NCI-H1436 treated with DMSO at 0.1 percent for 48 hours (cell line): ENCODE results near the gene BEGAIN.

ENCODE experiments used
- DNase-seq: peaks from one replicate; lab custom pipeline; 2025; lab: John Stamatoyannopoulos, UW

The BEGAIN gene

DNA sequence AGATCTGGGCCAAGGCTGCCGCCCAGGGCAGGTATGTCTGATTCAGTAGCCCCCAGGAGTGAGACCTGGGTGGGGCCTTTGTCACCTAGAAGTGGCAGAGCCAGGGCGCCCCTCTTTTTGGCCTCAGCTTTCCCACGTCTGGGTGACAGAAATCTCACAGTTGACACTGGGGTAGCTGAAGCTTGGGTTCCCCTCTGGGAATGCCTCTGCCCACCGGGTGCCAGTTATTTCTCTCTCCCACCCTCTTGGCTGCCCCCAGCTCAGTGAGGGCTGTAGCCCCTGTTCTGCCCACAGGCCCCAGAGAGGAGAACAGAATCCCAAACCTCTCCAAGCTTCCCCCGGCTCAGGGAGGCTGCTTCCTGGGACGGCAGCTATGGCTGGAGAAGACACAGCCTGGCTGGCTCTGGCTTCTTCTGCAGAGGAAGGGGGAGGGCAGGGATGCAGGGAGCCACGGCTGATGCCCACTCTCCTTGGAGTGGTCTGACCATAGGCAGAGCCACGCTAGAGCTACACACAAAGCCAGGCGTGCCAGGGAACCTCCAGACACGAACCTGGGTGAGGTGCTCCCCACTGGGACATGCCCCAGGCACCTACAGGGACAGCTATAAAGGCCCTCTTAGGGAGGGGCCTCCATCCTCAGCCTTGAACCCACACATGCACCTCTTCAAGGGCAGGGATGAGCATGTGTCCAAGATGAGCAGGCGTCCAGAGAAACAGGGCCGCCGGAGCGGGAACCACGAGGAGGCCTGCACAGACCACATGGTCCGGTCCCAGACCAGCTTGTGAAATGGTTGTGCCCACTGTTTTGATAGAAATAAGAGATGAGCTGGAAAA, 51.7 kb downstream of the BEGAIN start:
- no peak for DNase-seq

DNA sequence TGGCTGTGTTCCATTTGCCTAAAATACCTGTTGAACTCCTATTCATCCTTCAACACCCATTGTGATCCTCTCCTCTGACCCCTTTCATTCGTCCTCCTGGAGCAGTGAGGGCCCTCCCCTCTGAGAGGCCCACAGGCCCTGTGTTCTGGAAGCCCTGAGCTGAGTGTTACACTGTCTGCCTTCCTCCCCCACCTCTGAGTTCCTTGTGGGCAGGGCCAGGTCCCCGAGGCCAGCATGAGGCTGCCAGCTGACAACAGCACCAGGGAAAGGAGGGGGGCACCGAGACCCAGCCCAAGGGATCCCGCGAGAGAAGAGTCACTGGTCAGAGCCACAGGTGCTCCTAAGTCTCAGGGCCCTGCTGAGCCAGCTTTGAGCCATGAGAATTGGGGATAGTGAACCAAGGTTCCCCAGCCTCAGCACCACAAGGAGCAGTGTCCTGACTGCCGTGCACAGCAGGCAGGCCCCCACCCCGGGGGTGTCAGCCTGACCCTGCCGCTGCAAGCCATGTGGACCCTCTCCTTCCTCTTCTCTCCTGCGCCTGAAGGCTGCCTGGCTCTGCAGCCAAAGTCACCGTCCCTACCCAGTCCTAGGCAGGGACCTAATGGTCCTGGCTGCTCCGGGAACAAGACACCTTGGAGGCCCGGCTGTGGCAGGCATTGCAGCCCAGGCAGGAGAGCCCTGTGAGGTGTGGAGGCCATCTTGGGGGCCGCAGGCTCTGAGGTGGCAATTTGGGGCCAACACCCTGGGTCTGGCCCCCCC, 52.5 kb downstream of the BEGAIN start:
- no peak for DNase-seq

- DNase-seq: no peak
Measured at GRCh38 chr14:100533656-100534485, 53.3 kb downstream of the BEGAIN start.

DNA sequence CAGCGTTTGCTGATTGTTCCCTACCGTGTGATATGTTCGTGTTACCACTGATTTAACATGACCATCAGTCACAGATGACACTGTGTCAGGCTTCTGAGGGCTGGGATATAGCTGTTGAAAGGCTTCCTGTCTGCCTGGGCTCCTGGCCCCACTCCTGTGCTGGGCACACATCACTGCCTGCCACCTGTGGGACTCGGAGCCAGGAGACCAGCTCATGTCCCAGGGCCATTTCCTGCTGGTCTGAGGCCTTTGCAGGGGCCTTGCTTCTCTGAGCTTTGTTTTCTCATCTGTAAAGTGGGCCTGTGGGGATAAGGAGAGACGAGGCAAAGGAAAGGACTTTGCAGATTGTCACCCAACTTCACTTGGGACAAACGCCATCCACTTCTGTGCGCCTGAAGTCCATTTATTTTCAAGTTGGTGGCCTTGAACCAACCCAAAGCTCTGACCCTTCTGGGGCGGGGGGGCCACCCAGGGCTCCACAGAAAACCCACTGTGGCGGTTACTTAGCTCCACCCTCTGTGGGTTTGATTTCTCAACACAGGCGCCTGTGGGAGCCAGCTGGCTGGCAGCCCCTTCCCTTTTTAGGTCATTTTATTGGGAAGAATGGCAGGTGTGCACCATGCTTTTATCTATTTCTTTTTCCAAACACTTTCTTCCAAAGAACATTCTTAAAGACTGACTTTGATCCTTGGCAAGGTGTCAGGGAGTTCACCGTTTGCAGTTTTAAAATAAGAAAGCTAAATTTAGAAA, 54.1 kb downstream of the BEGAIN start:
- DNase-seq: no peak

- no peak for DNase-seq
Measured at GRCh38 chr14:100532154-100532861, 54.9 kb downstream of the BEGAIN start.

GRCh38 chr14:100531152-100532121, 55.8 kb downstream of the BEGAIN start:
- DNase-seq: no peak

DNA sequence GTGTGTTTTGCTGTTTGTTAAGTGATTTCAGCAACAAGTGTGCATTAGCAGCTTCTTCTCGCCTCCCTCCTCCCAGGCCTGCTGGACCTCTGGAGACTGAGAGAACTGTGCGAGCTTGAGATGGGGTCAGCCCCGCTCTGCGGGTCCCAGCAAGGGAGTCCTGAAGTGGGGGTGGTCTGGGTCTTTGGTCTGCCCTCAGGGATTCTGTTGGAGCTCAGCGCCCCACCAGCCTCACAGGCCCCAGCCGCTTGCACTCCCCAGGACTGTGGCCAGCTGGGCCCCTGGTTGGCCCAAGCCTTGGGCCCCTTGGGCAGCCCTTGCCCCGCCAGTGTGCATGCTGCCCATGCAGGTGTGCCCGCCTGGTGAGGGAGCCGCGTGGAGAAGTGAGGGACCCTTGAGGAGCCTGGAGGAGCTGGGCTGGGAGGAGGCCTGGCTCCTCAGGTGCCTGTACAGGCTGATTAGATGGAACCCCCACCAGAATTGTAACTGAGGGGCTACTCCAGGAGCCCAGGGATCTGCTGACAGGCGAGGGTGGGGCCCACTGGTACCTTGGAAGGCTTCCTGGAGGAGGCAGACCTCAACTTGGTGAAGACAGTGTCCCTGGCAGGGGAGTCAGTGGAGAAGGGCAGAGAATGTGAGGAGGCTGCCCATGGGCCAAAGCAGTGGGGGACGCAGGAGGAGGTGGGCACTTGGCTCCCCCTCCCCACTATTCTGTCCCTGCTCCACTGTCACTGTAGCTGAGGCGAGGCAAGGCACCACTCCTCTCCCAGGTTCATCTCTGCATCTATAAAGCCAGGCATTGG, 56.7 kb downstream of the BEGAIN start:
- no peak for DNase-seq

DNA sequence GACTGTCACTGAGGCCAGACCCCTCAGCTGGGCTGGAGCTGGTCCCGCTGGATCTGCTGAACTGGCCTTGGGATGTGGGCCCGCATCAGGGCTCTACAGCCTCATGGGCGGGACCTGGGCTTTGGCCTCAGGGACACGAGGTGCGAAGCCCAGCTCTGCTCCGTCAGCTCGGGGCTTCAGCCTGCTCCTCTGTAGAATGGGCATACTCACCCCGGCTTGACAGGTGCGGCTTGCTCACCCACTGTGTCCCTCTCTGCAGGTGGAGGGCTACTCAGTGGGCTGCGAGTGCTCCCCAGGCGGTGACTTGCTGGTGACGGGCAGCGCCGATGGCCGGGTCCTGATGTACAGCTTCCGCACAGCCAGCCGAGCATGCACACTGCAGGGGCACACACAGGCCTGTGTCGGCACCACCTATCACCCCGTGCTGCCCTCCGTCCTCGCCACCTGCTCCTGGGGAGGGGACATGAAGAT, 57.6 kb downstream of the BEGAIN start:
- DNase-seq: no peak

GRCh38 chr14:100528962-100529560, 58.2 kb downstream of the BEGAIN start:
- no peak for DNase-seq

GRCh38 chr14:100526632-100527031, 60.6 kb downstream of the BEGAIN start:
- no peak for DNase-seq

- DNase-seq: no peak
Measured at GRCh38 chr14:100526057-100526456, 61.2 kb downstream of the BEGAIN start.

- DNase-seq: no peak
Measured at GRCh38 chr14:100525615-100526014, 61.6 kb downstream of the BEGAIN start.

- DNase-seq: no peak
Measured at GRCh38 chr14:100524933-100525243, 62.3 kb downstream of the BEGAIN start.

- no peak for DNase-seq
Measured at GRCh38 chr14:100524233-100524932, 62.8 kb downstream of the BEGAIN start.

GRCh38 chr14:100523843-100524169, 63.4 kb downstream of the BEGAIN start:
- no peak for DNase-seq

GRCh38 chr14:100523131-100523842, 63.9 kb downstream of the BEGAIN start:
- DNase-seq: no peak

- DNase-seq: peak; percentile 73
Measured at GRCh38 chr14:100522616-100523099, 64.6 kb downstream of the BEGAIN start.
